ENCODE data around the gene ADGRV1. TPM values are rescaled to one million over a fixed set of nuclear protein-coding genes. Genes with fewer than 3 reads are reported as not detected.

Gene ADGRV1
- total and polyA plus RNA-seq, 2 donors, result 2.2 to 5.1 TPM

DNA sequence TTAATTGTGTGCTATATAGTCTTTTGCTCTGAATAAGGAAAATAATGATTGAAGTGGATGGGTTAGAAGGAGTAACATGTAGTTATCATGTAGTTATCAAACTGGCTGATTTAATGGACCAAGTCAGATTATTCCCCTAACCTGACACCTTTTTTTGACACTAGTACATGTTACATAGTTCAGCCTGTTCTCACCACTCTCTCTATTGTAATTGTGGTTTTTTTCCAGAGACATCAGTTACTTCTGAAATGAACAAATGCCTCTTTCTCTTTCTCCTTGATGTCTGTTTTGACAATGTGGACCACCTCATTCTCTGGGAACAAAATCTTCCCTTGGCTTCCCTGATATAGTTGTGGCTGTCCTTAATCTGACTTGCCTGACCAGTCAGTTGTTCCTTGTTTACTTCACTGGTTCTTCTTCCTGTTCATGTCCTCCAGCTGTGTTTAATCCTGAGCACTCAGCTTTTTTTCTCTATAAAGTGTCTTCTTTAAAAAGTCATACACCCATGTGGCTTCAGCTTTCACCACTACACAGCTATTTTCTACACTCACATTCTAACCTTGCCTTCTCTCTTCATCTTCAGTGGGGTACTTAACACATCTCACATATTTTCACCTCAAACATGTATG lies 581.1 kb downstream of the ADGRV1 start:
- H3K27me3 ChIP-seq (ENCODE audit: control insufficient read depth in 2 of 2, insufficient read depth in 1 of 2, low read length in 1 of 2), result no peaks in the 10 kb centered on the region
- H3K4me1 ChIP-seq (ENCODE audit: control insufficient read depth in 2 of 2, insufficient read depth in 2 of 2, low read length in 2 of 2), result no peaks in the 10 kb centered on the region
- no peaks in the 10 kb centered on the region for H3K36me3 ChIP-seq (ENCODE audit: control insufficient read depth in 2 of 2, insufficient read depth in 2 of 2, low read length in 1 of 2)
- no peak overlapping the region for H3K27ac ChIP-seq (ENCODE audit: low read depth in 1 of 2, low read length in 1 of 2)
- DNase-seq (ENCODE audit: low read depth in 6 of 9, low spot score in 9 of 9), result no peak
- H3K9me3 ChIP-seq (ENCODE audit: control insufficient read depth in 2 of 2, insufficient read depth in 1 of 2, low read length in 1 of 2), result no peaks in the 10 kb centered on the region
- no peak overlapping the region for H3K4me3 ChIP-seq (ENCODE audit: low read length in 2 of 2)

- Histone ChIP-seq H3K4me1 (ENCODE audit: control insufficient read depth in 2 of 2, insufficient read depth in 2 of 2, low read length in 2 of 2) (no peaks in the 10 kb centered on the region), H3K36me3 (ENCODE audit: control insufficient read depth in 2 of 2, insufficient read depth in 2 of 2, low read length in 1 of 2) (no peaks in the 10 kb centered on the region), H3K4me3 (ENCODE audit: low read length in 2 of 2) (no peak overlapping the region), H3K9me3 (ENCODE audit: control insufficient read depth in 2 of 2, insufficient read depth in 1 of 2, low read length in 1 of 2) (no peaks in the 10 kb centered on the region), H3K27ac (ENCODE audit: low read depth in 1 of 2, low read length in 1 of 2) (no peak overlapping the region), H3K27me3 (ENCODE audit: control insufficient read depth in 2 of 2, insufficient read depth in 1 of 2, low read length in 1 of 2) (no peaks in the 10 kb centered on the region)
- DNase-seq (ENCODE audit: low read depth in 6 of 9, low spot score in 9 of 9), result no peak
- 93% methylated on average over 2 of the region's 2 CpGs for WGBS
Measured at GRCh38 chr5:91140657-91141056, 582.1 kb downstream of the ADGRV1 start.

DNA sequence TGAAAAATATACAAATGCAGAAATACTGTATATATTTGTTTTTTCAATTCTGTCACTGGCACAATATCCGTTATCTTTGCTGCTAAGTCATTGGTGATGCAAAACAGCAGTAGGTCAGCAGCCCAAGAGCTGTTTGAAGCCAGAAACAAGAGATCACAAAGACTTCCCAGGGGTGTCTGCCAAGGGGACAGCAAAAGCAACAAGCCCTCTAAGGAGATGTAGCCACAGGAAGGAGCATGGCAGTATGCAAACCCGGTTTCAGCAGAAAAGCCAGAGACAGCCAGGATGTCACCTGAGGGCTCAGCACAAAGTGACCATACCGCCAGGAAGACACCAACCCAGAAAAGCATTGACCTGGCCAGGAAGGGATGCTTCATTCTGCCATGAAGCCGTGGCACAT lies 583.0 kb downstream of the ADGRV1 start:
- H3K27ac ChIP-seq (ENCODE audit: low read depth in 1 of 2, low read length in 1 of 2), result no peak overlapping the region
- DNase-seq (ENCODE audit: low read depth in 6 of 9, low spot score in 9 of 9), result no peak

GRCh38 chr5:91142386-91142785 lies 583.8 kb downstream of the ADGRV1 start:
- 94% methylated on average over 4 of the region's 4 CpGs for WGBS
- Histone ChIP-seq H3K27ac (ENCODE audit: low read depth in 1 of 2, low read length in 1 of 2) (no peak overlapping the region), H3K4me1 (ENCODE audit: control insufficient read depth in 2 of 2, insufficient read depth in 2 of 2, low read length in 2 of 2) (no peaks in the 10 kb centered on the region), H3K4me3 (ENCODE audit: low read length in 2 of 2) (no peak overlapping the region), H3K36me3 (ENCODE audit: control insufficient read depth in 2 of 2, insufficient read depth in 2 of 2, low read length in 1 of 2) (no peaks in the 10 kb centered on the region), H3K9me3 (ENCODE audit: control insufficient read depth in 2 of 2, insufficient read depth in 1 of 2, low read length in 1 of 2) (no peaks in the 10 kb centered on the region), H3K27me3 (ENCODE audit: control insufficient read depth in 2 of 2, insufficient read depth in 1 of 2, low read length in 1 of 2) (no peaks in the 10 kb centered on the region)
- DNase-seq (ENCODE audit: low read depth in 6 of 9, low spot score in 9 of 9), result no peak

More for the DNA sequence above, 583.0 kb downstream of the ADGRV1 start:
- 94% methylated on average over 4 of the region's 4 CpGs for WGBS
- Histone ChIP-seq H3K9me3 (ENCODE audit: control insufficient read depth in 2 of 2, insufficient read depth in 1 of 2, low read length in 1 of 2) (no peaks in the 10 kb centered on the region), H3K27me3 (ENCODE audit: control insufficient read depth in 2 of 2, insufficient read depth in 1 of 2, low read length in 1 of 2) (no peaks in the 10 kb centered on the region), H3K4me1 (ENCODE audit: control insufficient read depth in 2 of 2, insufficient read depth in 2 of 2, low read length in 2 of 2) (no peaks in the 10 kb centered on the region), H3K36me3 (ENCODE audit: control insufficient read depth in 2 of 2, insufficient read depth in 2 of 2, low read length in 1 of 2) (no peaks in the 10 kb centered on the region), H3K4me3 (ENCODE audit: low read length in 2 of 2) (no peak overlapping the region)

DNA sequence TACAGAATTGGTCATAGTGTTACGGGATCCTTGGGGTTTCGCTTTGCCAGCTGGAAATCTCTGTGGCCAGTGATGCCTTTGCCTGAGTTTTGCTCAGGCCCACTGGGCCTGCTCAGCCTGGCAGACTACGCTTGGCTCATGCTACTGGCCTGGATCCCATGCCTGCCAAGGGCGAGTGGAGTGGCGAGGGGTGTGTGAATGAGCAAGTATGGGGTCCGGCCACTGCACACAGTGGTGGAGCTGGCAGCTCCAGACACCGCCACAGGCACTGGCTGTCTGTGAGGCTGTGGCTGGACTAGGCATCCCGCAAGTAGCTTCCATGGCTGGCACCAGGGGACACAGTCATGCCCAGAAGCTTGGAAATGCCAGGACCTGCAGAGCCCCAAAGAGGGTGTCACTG lies 584.2 kb downstream of the ADGRV1 start:
- Histone ChIP-seq H3K4me3 (ENCODE audit: low read length in 2 of 2) (no peak overlapping the region), H3K4me1 (ENCODE audit: control insufficient read depth in 2 of 2, insufficient read depth in 2 of 2, low read length in 2 of 2) (no peaks in the 10 kb centered on the region), H3K36me3 (ENCODE audit: control insufficient read depth in 2 of 2, insufficient read depth in 2 of 2, low read length in 1 of 2) (no peaks in the 10 kb centered on the region), H3K9me3 (ENCODE audit: control insufficient read depth in 2 of 2, insufficient read depth in 1 of 2, low read length in 1 of 2) (no peaks in the 10 kb centered on the region), H3K27ac (ENCODE audit: low read depth in 1 of 2, low read length in 1 of 2) (no peak overlapping the region), H3K27me3 (ENCODE audit: control insufficient read depth in 2 of 2, insufficient read depth in 1 of 2, low read length in 1 of 2) (no peaks in the 10 kb centered on the region)
- no peak for DNase-seq (ENCODE audit: low read depth in 6 of 9, low spot score in 9 of 9)
- 98% methylated on average over 8 of the region's 8 CpGs for WGBS

GRCh38 chr5:91143840-91144239 lies 585.2 kb downstream of the ADGRV1 start:
- Histone ChIP-seq H3K27ac (ENCODE audit: low read depth in 1 of 2, low read length in 1 of 2) (no peak overlapping the region), H3K36me3 (ENCODE audit: control insufficient read depth in 2 of 2, insufficient read depth in 2 of 2, low read length in 1 of 2) (no peaks in the 10 kb centered on the region), H3K9me3 (ENCODE audit: control insufficient read depth in 2 of 2, insufficient read depth in 1 of 2, low read length in 1 of 2) (peaks cover 0 to 6% of the 10 kb centered on the region in 2 donors), H3K27me3 (ENCODE audit: control insufficient read depth in 2 of 2, insufficient read depth in 1 of 2, low read length in 1 of 2) (no peaks in the 10 kb centered on the region), H3K4me1 (ENCODE audit: control insufficient read depth in 2 of 2, insufficient read depth in 2 of 2, low read length in 2 of 2) (no peaks in the 10 kb centered on the region), H3K4me3 (ENCODE audit: low read length in 2 of 2) (no peak overlapping the region)
- DNase-seq (ENCODE audit: low read depth in 6 of 9, low spot score in 9 of 9), result no peak
- WGBS, result 98% methylated on average over 2 of the region's 2 CpGs

- no peak for DNase-seq (ENCODE audit: low read depth in 6 of 9, low spot score in 9 of 9)
- H3K27me3 ChIP-seq (ENCODE audit: control insufficient read depth in 2 of 2, insufficient read depth in 1 of 2, low read length in 1 of 2), result no peaks in the 10 kb centered on the region
- no peak overlapping the region for H3K4me3 ChIP-seq (ENCODE audit: low read length in 2 of 2)
- H3K27ac ChIP-seq (ENCODE audit: low read depth in 1 of 2, low read length in 1 of 2), result no peak overlapping the region
- peaks cover 0 to 6% of the 10 kb centered on the region in 2 donors for H3K9me3 ChIP-seq (ENCODE audit: control insufficient read depth in 2 of 2, insufficient read depth in 1 of 2, low read length in 1 of 2)
- H3K36me3 ChIP-seq (ENCODE audit: control insufficient read depth in 2 of 2, insufficient read depth in 2 of 2, low read length in 1 of 2), result no peaks in the 10 kb centered on the region
- 95% methylated on average over 5 of the region's 5 CpGs for WGBS
- no peaks in the 10 kb centered on the region for H3K4me1 ChIP-seq (ENCODE audit: control insufficient read depth in 2 of 2, insufficient read depth in 2 of 2, low read length in 2 of 2)
Measured at GRCh38 chr5:91144491-91145332, 586.1 kb downstream of the ADGRV1 start.

DNA sequence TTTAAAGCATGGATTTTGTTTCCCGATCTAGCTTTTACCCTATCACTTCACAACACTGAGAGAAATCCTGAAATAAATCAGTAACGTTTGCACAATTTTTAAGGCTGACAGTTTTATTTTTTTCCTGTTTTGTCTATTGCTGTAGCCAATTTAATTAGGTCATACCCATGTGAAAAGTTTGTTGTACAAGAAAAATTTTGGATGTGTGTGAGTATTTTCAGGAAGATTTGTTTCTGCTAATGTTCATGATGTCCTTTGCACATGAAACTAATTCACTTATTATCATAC lies 586.7 kb downstream of the ADGRV1 start:
- no peaks in the 10 kb centered on the region for H3K27me3 ChIP-seq (ENCODE audit: control insufficient read depth in 2 of 2, insufficient read depth in 1 of 2, low read length in 1 of 2)
- 69% methylated on average over 2 of the region's 2 CpGs for WGBS
- H3K27ac ChIP-seq (ENCODE audit: low read depth in 1 of 2, low read length in 1 of 2), result no peak overlapping the region

DNA sequence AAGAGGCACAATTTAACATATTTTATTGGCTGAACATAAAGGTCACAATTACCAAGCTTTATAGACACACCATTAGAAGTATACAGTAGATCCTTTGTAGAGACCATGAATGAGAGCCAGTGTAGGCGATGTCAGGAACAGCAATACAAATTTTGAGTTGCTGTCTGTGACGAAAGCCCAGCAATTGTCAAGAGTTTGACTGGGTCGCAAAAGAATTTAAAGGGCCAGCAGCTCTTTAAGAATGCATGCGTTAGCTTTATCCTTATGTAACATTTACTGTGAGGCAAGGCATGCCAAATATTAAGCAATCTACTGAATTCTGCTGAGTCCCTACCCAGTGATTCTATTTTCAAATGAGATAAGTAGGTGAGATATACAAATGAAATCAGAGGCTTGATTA lies 587.6 kb downstream of the ADGRV1 start:
- DNase-seq (ENCODE audit: low read depth in 6 of 9, low spot score in 9 of 9), result no peak

More for the DNA sequence above, 586.7 kb downstream of the ADGRV1 start:
- no peaks in the 10 kb centered on the region for H3K4me1 ChIP-seq (ENCODE audit: control insufficient read depth in 2 of 2, insufficient read depth in 2 of 2, low read length in 2 of 2)
- H3K36me3 ChIP-seq (ENCODE audit: control insufficient read depth in 2 of 2, insufficient read depth in 2 of 2, low read length in 1 of 2), result no peaks in the 10 kb centered on the region
- peaks cover 0 to 6% of the 10 kb centered on the region in 2 donors for H3K9me3 ChIP-seq (ENCODE audit: control insufficient read depth in 2 of 2, insufficient read depth in 1 of 2, low read length in 1 of 2)
- H3K4me3 ChIP-seq (ENCODE audit: low read length in 2 of 2), result no peak overlapping the region
- DNase-seq (ENCODE audit: low read depth in 6 of 9, low spot score in 9 of 9), result no peak

More for the DNA sequence above, 587.6 kb downstream of the ADGRV1 start:
- no peaks in the 10 kb centered on the region for H3K27me3 ChIP-seq (ENCODE audit: control insufficient read depth in 2 of 2, insufficient read depth in 1 of 2, low read length in 1 of 2)
- no peaks in the 10 kb centered on the region for H3K4me1 ChIP-seq (ENCODE audit: control insufficient read depth in 2 of 2, insufficient read depth in 2 of 2, low read length in 2 of 2)
- no peak overlapping the region for H3K4me3 ChIP-seq (ENCODE audit: low read length in 2 of 2)
- no peaks in the 10 kb centered on the region for H3K36me3 ChIP-seq (ENCODE audit: control insufficient read depth in 2 of 2, insufficient read depth in 2 of 2, low read length in 1 of 2)
- peaks cover 0 to 6% of the 10 kb centered on the region in 2 donors for H3K9me3 ChIP-seq (ENCODE audit: control insufficient read depth in 2 of 2, insufficient read depth in 1 of 2, low read length in 1 of 2)
- WGBS, result 95% methylated on average over 4 of the region's 4 CpGs
- no peak overlapping the region for H3K27ac ChIP-seq (ENCODE audit: low read depth in 1 of 2, low read length in 1 of 2)
